Tibial artery (tissue), 4 donors: ENCODE results near the gene RFK.
"Not testable (repeated sequence)": the region's sequence is repeated elsewhere in the genome, so short reads cannot be mapped to it uniquely, and the experiment has no call there.

Source experiments
- DNase-seq, 2 donors: peaks; one replicate each; pipeline ENCODE4 v3.0.0-alpha.2; 2019
- H3K27ac ChIP-seq, 2 donors: fragments of 200-600 bp; sonication (generic) in 1 of 2; 1 replicate in 1 of 2; 2 replicates in 1 of 2; pipeline ENCODE4 v1.5.1; 2018 to 2019; ENCODE audit warnings: mild to moderate bottlenecking in 1 of 2
- H3K27me3 ChIP-seq, 2 donors: fragments of 200-600 bp; sonication (generic) in 1 of 2; one replicate each; pipeline versions ENCODE4 v1.5.1 to v1.6.0; 2016 to 2019
- H3K36me3 ChIP-seq, 3 donors: fragments of 200-600 bp; sonication (generic) in 2 of 3; one replicate each; pipeline ENCODE4 v1.5.1; 2016 to 2019; ENCODE audit warnings: mild to moderate bottlenecking in 2 of 3
- H3K4me1 ChIP-seq, 4 donors: fragments of 200-600 bp; sonication (generic) in 2 of 4; 1 replicate in 3 of 4; 2 replicates in 1 of 4; pipeline ENCODE4 v1.5.1; 2016 to 2019
- H3K4me3 ChIP-seq, 2 donors: fragments of 200-600 bp; sonication (generic) in 1 of 2; 1 replicate in 1 of 2; 2 replicates in 1 of 2; pipeline ENCODE4 v1.5.1; 2018 to 2019; ENCODE audit warnings: mild to moderate bottlenecking in 2 of 2
- H3K9me3 ChIP-seq, 3 donors: fragments of 200-600 bp; sonication (generic) in 1 of 3; one replicate each; pipeline ENCODE4 v1.5.1; 2016 to 2019
- intact Hi-C: fragments of 100-400 bp; cut with DNase I; formaldehyde crosslinking; loops from one replicate; pipeline ENCODE4 v1.15.0; 2023; ENCODE audit warnings: low total_unique reads
- TF ChIP-seq, protein P1 (sequence below), 2 experiments: fragments of 200-600 bp in 1 of 2; fragments of 450-650 bp in 1 of 2; IDR thresholded peaks; one replicate each; pipeline ENCODE4 v1.5.1; 2017 to 2019; ENCODE audit warnings: antibody characterized with exemption in 2 of 2, mild to moderate bottlenecking in 1 of 2, moderate library complexity in 1 of 2

The RFK gene

DNA sequence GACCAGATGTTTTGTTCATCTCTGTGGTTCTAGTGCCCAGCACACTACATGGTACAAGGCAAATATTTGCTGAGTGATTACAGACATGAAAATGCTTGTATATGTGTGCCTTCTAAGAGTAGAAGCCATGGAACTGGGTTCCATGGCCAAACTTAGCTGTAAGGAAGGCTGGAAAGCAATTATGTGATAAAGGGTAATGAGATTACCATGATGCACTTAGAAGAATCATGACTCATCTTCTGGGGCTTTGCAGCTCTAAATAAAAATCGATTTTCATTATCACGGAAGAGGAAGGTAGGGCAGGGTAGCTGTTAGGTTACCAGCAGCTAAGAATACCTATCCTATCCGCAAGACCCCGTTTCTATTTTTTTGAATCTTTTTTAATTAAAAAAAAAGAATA, 28.0 kb downstream of the RFK start:
- intact Hi-C loops: no loop called here
- DNase-seq: no peak
- Histone ChIP-seq H3K9me3 (no peaks in the 10 kb centered on the region), H3K27ac (no peak overlapping the region), H3K27me3 (no peaks in the 10 kb centered on the region), H3K4me1 (peaks cover 0 to 3% (median 1%) of the 10 kb centered on the region in 4 donors), H3K4me3 (no peak overlapping the region), H3K36me3 (no peaks in the 10 kb centered on the region)
- TF ChIP-seq, protein P1, sequence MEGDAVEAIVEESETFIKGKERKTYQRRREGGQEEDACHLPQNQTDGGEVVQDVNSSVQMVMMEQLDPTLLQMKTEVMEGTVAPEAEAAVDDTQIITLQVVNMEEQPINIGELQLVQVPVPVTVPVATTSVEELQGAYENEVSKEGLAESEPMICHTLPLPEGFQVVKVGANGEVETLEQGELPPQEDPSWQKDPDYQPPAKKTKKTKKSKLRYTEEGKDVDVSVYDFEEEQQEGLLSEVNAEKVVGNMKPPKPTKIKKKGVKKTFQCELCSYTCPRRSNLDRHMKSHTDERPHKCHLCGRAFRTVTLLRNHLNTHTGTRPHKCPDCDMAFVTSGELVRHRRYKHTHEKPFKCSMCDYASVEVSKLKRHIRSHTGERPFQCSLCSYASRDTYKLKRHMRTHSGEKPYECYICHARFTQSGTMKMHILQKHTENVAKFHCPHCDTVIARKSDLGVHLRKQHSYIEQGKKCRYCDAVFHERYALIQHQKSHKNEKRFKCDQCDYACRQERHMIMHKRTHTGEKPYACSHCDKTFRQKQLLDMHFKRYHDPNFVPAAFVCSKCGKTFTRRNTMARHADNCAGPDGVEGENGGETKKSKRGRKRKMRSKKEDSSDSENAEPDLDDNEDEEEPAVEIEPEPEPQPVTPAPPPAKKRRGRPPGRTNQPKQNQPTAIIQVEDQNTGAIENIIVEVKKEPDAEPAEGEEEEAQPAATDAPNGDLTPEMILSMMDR (IDR thresholded peaks at IDR 0.05): no peak

DNA sequence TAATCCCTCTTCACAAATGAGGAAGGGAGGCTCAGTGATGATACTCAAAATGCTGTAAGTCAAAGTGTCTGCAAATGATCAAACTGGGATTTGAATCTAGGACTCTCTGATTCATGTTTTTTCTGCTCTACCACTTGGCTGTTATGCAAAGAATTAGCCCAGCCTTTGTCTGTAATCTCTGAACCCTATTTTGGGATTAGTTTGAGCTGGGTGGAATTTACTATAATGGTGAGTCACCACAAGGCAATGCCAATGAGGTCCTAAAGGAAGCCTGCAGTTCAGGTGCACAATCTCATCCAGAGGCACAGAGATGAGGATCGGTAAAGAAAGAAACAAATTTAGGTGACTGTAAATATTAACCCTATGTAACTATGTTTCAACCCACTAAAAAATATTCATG, 29.2 kb downstream of the RFK start:
- TF ChIP-seq, protein P1 (IDR thresholded peaks at IDR 0.05): no peak

DNA sequence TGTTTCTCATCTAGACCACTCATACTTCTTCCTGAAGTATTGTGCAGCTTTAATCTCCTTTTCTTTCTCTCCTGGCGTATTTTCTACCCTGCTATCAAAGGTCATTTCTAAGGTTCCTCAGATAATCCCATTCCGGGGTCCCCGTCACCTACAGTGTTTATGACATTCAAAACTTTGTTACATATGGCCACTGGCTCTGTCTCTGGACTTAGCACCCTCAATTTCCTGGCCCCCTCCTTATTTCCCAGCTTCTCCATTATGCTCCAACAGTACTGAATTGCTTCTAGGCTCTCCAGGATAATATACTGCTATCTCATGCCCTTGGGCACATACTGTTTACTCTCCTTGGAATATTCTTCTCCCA, 31.2 kb downstream of the RFK start:
- no peaks in the 10 kb centered on the region for H3K9me3 ChIP-seq
- H3K4me3 ChIP-seq: no peak overlapping the region
- peaks cover 0 to 3% (median 1%) of the 10 kb centered on the region in 4 donors for H3K4me1 ChIP-seq
- no peaks in the 10 kb centered on the region for H3K27me3 ChIP-seq
- no peak for DNase-seq
- TF ChIP-seq, protein P1 (IDR thresholded peaks at IDR 0.05): no peak
- intact Hi-C loops: no loop called here
- no peak overlapping the region for H3K27ac ChIP-seq
- no peaks in the 10 kb centered on the region for H3K36me3 ChIP-seq

More for the DNA sequence above, 29.2 kb downstream of the RFK start:
- Histone ChIP-seq H3K27ac (no peak overlapping the region), H3K4me3 (no peak overlapping the region), H3K9me3 (no peaks in the 10 kb centered on the region), H3K27me3 (no peaks in the 10 kb centered on the region), H3K36me3 (no peaks in the 10 kb centered on the region), H3K4me1 (peaks cover 0 to 3% (median 1%) of the 10 kb centered on the region in 4 donors)
- no peak for DNase-seq
- intact Hi-C loops: no loop called here

DNA sequence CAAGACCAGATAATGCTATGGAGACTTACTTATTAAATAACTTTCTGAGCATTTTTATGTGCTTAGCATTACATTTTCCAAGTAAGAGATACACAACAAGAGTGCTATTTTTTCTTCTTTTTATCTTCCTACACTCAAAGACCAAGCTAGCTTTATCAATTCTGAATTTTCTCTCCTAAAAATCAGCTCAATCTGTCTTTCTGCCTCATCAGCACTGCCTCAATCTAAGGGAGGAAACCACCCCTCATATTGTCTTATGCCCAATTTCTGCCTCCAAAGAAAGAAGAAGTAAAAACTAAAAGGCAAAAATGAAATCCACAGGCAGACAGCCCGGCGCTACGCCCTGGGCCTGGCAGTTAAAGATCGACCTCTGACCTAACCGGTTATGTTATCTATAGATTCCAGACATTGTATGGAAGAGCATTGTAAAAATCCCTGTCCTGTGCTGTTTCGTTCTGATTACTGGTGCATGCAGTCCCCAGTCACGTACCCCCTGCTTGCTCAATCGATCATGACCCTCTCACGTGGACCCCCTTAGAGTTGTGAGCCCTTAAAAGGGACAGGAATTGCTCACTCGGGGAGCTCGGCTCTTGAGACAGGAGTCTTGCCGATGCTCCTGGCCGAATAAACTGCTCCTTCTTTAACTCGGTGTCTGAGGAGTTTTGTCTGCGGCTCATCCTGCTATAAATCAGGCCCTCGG, 31.7 kb downstream of the RFK start:
- H3K4me3 ChIP-seq, H3K27ac ChIP-seq, H3K36me3 ChIP-seq, H3K4me1 ChIP-seq, DNase-seq, H3K27me3 ChIP-seq, intact Hi-C loops, H3K9me3 ChIP-seq: not testable (repeated sequence)

DNA sequence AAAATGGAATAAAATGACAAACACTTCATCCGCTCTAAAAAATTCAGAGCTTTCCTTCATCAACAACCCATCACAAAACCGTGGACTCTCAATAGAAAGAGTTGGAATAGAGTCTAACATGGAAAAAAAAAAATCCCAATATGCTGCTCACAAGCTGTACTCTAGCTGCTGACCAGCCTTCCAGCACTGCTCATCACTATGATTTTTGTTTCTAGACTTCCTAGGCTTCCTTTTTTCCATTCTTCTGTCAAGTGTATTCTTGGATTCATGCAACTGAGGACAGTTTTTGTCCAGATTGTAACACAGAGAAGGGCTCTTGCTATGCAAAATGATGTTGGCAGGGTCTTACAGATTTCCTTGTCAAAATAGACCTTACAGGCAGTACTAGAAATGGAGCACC, 34.5 kb downstream of the RFK start:
- no peak for DNase-seq
- Histone ChIP-seq H3K36me3 (no peaks in the 10 kb centered on the region), H3K27ac (no peak overlapping the region), H3K4me1 (peaks cover 0 to 1% (median 0%) of the 10 kb centered on the region in 4 donors), H3K9me3 (no peaks in the 10 kb centered on the region), H3K27me3 (no peaks in the 10 kb centered on the region), H3K4me3 (no peak overlapping the region)
- intact Hi-C loops: no loop called here
- TF ChIP-seq, protein P1 (IDR thresholded peaks at IDR 0.05): no peak

DNA sequence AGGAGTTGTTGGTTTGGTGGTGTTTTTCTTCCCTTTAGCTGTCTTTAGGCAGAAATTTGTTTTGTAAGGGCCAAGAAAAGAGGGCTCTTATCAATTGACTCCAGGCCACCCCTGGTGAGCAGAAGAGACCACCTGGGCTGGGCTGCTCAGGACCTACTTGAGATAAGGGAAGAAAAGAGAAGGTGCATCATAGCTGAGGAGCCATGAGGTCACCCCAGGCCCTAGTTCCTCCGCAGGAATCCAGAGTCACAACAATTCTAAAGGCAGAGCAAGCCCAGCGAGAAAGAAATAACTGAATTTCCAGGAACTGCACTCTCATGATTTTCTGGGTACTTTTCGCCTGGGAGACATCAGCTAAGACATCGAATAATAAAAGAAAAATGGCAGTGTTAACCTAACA, 34.9 kb downstream of the RFK start:
- DNase-seq: no peak
- Histone ChIP-seq H3K27me3 (no peaks in the 10 kb centered on the region), H3K9me3 (no peaks in the 10 kb centered on the region), H3K4me3 (no peak overlapping the region), H3K4me1 (no peaks in the 10 kb centered on the region), H3K36me3 (no peaks in the 10 kb centered on the region), H3K27ac (no peak overlapping the region)
- intact Hi-C loops: no loop called here
- TF ChIP-seq, protein P1 (IDR thresholded peaks at IDR 0.05): no peak
